Endothelial cell (in vitro differentiated cells): ENCODE results near the gene SLC4A2. TPM values are rescaled to one million over a fixed set of nuclear protein-coding genes. Genes with fewer than 3 reads are reported as not detected.

Experiments used
- DNase-seq: peaks from one replicate; pipeline ENCODE4 v3.0.0; 2021; ENCODE audit warnings: low spot score
- H3K27ac Mint-ChIP-seq: one replicate; pipeline ENCODE4 v1.8.0; 2021; ENCODE audit warnings: mixed read lengths, inconsistent platforms; ENCODE audit not compliant: unreplicated experiment
- H3K27me3 Mint-ChIP-seq: one replicate; pipeline ENCODE4 v1.8.0; 2021; ENCODE audit warnings: mild to moderate bottlenecking, moderate library complexity, mixed read lengths, inconsistent platforms; ENCODE audit not compliant: unreplicated experiment
- H3K36me3 Mint-ChIP-seq: one replicate; pipeline ENCODE4 v1.8.0; 2021; ENCODE audit warnings: mild to moderate bottlenecking, low read depth, mixed read lengths, inconsistent platforms; ENCODE audit not compliant: unreplicated experiment
- H3K4me1 Mint-ChIP-seq: one replicate; pipeline ENCODE4 v1.8.0; 2021; ENCODE audit warnings: mild to moderate bottlenecking, mixed read lengths, inconsistent platforms; ENCODE audit not compliant: unreplicated experiment
- H3K4me3 Mint-ChIP-seq: one replicate; pipeline ENCODE4 v1.8.0; 2021; ENCODE audit warnings: mild to moderate bottlenecking, mixed read lengths, inconsistent platforms; ENCODE audit not compliant: unreplicated experiment
- H3K9me3 Mint-ChIP-seq: one replicate; pipeline ENCODE4 v1.8.0; 2021; ENCODE audit warnings: mixed read lengths, inconsistent platforms; ENCODE audit not compliant: unreplicated experiment
- total RNA-seq: library from RNA; stranded (reverse); fragmentation: NEBNext Ultra II Directional; extraction: Animal tissue kit (Norgen Biotek cat#: 25700); gene quantifications from one replicate; pipeline ENCODE4 v1.2.1, GENCODE V29; 2021; ENCODE audit not compliant: unreplicated experiment
- TF ChIP-seq, protein P1 (sequence below): fragments of 200-600 bp; sonication (generic); IDR thresholded peaks from one replicate; pipeline ENCODE4 v1.5.0; 2021; ENCODE audit warnings: antibody characterized with exemption; ENCODE audit not compliant: unreplicated experiment

Gene SLC4A2
- total RNA-seq, 1 donor from 2014 or later: 115 TPM

DNA sequence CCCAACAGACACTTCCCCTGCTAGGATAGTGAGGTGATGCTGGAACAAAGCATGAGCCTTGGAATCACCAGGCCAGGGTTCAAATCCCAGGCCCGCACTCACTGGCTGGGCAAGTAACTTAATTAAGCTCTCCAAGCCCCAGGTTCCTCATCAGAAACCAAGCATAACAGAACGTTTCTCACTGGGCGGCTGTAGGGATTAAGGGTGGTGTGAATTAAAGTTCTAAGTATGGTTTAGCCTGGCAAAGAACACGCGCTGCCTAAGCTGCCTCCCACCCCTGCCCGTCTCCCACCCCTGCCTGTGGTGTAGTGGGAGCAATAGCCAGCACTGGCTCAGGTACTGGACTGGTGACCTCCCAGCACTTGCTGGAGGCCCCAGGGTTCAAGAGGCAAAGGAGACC lies 5.6 kb downstream of the SLC4A2 start:
- H3K4me3 Mint-ChIP-seq: no peak overlapping the region
- no peak overlapping the region for H3K27ac Mint-ChIP-seq
- H3K27me3 Mint-ChIP-seq: peaks cover 7% of the 10 kb centered on the region
- no peak for DNase-seq
- TF ChIP-seq, protein P1, sequence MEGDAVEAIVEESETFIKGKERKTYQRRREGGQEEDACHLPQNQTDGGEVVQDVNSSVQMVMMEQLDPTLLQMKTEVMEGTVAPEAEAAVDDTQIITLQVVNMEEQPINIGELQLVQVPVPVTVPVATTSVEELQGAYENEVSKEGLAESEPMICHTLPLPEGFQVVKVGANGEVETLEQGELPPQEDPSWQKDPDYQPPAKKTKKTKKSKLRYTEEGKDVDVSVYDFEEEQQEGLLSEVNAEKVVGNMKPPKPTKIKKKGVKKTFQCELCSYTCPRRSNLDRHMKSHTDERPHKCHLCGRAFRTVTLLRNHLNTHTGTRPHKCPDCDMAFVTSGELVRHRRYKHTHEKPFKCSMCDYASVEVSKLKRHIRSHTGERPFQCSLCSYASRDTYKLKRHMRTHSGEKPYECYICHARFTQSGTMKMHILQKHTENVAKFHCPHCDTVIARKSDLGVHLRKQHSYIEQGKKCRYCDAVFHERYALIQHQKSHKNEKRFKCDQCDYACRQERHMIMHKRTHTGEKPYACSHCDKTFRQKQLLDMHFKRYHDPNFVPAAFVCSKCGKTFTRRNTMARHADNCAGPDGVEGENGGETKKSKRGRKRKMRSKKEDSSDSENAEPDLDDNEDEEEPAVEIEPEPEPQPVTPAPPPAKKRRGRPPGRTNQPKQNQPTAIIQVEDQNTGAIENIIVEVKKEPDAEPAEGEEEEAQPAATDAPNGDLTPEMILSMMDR: no peak
- H3K4me1 Mint-ChIP-seq: peaks cover 13% of the 10 kb centered on the region
- H3K9me3 Mint-ChIP-seq: no peaks in the 10 kb centered on the region
- H3K36me3 Mint-ChIP-seq: peaks cover 21% of the 10 kb centered on the region

DNA sequence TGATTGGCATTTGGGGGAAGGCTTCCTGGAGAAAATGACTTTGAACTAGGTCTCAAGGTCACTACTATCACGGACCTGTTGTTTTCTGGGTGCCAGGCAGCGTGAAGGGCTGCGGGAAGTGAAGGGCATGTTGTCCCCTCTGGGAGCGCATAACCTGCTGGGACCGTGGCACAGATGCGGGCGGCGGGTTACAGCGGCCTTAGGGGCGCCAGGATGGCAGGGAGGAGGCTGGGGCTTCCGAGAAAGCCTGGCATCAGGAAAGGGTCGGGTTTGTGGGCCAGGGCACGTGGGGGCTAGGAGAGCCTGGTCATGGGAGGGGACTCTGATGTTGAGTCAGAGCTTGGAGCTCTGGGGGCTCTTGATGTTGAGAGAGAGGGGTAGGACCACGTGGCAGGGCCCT lies 6.1 kb downstream of the SLC4A2 start:
- H3K36me3 Mint-ChIP-seq: peaks cover 21% of the 10 kb centered on the region
- peaks cover 13% of the 10 kb centered on the region for H3K4me1 Mint-ChIP-seq
- TF ChIP-seq, protein P1: no peak
- peaks cover 7% of the 10 kb centered on the region for H3K27me3 Mint-ChIP-seq
- H3K4me3 Mint-ChIP-seq: no peak overlapping the region
- no peaks in the 10 kb centered on the region for H3K9me3 Mint-ChIP-seq
- DNase-seq: no peak
- no peak overlapping the region for H3K27ac Mint-ChIP-seq

DNA sequence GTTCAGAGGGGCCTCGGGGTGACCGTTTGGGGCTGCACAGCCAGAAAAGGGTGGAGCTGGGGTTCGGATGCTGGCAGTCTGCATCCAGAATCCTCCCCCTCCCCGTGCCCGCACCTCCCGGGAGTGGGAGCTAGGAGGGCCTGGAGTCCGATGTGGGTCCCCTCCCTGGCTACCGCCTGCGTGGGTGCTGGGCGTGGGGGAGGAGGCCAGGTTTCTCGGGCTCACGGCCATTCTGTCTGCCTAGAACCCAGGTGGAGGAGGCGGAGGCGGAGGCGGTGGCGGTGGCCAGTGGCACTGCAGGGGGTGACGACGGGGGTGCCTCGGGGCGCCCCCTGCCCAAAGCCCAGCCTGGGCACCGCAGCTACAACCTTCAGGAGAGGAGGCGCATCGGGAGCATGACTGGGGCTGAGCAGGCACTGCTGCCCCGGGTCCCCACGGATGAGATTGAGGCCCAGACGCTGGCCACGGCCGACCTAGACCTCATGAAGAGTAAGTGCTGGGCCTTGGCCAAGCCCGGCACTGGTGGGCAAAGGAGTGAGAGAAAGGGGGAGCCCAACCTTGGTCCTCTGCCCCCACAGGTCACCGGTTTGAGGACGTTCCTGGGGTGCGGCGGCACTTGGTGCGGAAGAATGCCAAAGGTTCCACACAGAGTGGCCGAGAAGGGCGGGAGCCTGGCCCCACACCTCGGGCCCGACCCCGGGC lies 7.0 kb downstream of the SLC4A2 start:
- Mint-ChIP-seq H3K36me3 (peaks cover 21% of the 10 kb centered on the region), H3K9me3 (no peaks in the 10 kb centered on the region), H3K27me3 (peaks cover 6% of the 10 kb centered on the region), H3K4me1 (peaks cover 8% of the 10 kb centered on the region), H3K27ac (no peak overlapping the region), H3K4me3 (no peak overlapping the region)
- DNase-seq: no peak
- TF ChIP-seq, protein P1: no peak

DNA sequence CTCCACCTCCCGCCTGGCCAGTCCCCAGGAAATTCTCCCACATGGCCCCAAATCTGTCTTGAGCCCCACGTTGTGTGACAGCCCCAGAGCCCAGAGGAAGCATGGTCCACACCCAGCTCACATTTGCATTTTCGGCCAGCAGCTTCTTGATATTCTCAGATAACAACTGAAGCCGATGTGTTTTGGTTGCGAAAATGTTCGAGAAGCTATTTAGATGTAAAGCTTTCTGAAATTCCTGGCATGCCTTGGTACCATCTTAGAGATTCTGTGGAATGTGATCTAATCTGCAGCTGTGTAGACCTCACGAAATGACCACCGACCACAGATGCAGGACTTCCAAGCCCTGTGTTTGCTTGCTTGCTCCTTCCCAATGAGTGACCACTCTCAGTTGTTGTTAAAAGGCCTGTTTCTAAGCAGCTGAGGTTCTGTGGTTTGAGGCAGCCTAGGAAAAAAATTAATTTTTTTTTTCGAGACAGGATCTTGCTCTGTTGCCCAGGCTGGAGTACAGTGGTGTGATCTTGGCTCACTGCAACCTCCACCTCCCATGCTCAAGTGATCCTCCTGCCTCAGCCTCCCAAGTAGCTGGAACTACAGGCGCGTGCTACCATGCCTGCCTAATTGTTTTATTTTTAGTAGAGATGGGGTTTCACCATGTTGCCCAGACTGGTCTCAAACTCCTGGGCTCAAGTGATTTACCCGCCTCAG lies 8.8 kb downstream of the SLC4A2 start:
- peak overlapping the region; percentile 73 for H3K4me3 Mint-ChIP-seq
- peaks cover 21% of the 10 kb centered on the region for H3K36me3 Mint-ChIP-seq
- H3K4me1 Mint-ChIP-seq: peaks cover 2% of the 10 kb centered on the region
- H3K9me3 Mint-ChIP-seq: no peaks in the 10 kb centered on the region
- no peak for DNase-seq
- H3K27ac Mint-ChIP-seq: no peak overlapping the region
- TF ChIP-seq, protein P1: no peak
- H3K27me3 Mint-ChIP-seq: peaks cover 2% of the 10 kb centered on the region
